ENCODE results near the gene AUH. TPM values are rescaled to one million over a fixed set of nuclear protein-coding genes. Genes with fewer than 3 reads are reported as not detected.

AUH gene
- total RNA-seq, 1 experiment from 2014 or later: 29.2 TPM

DNA sequence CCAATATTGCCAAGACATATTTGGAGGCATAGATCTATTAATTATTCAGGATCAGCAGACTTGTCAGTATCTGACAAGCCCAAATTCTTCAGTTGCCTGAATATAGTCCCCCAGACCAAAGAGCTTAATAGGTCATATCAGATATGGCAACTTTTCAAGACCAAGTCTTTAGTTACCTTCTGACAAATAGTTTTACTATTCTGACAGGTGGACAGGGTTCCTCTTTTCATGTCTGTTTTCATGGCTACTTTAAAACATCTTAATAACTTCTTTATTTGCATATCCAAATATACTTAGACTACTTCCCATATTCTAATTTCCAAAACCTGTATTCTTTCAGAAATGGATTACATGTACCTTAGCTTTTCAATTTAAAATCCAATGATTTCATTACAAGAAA is 65.4 kb downstream of the AUH start:
- Histone ChIP-seq H3K4me1 (ENCODE audit: low read length) (peaks cover 23% of the 10 kb centered on the region), H3K27me3 (ENCODE audit: low read length) (no peaks in the 10 kb centered on the region), H3K79me2 (ENCODE audit: low read length) (peaks cover 8% of the 10 kb centered on the region; the same call in 1 of the 2 replicates), H4K20me1 (ENCODE audit: insufficient read depth, low read depth, low read length) (no peaks in the 10 kb centered on the region), H3K36me3 (ENCODE audit: insufficient read depth, low read length) (peaks cover 18% of the 10 kb centered on the region), H3K27ac (ENCODE audit: low read length) (peak overlapping the region; percentile 69), H3K4me2 (ENCODE audit: low read depth, low read length, poor library complexity, severe bottlenecking) (peak overlapping the region; percentile 47), H3K9me3 (ENCODE audit: low read length) (no peaks in the 10 kb centered on the region), H3K4me3 (ENCODE audit: low read length) (peak overlapping the region; percentile 15; the same call in 1 of the 2 replicates), H2AFZ (ENCODE audit: low read length) (no peak overlapping the region), H3K9ac (ENCODE audit: low read length) (no peak overlapping the region), H3K9me2 (replicated peaks; ENCODE audit: insufficient read depth, low read length) (no peaks in the 10 kb centered on the region)
- peak; percentile 72 for DNase-seq

DNA sequence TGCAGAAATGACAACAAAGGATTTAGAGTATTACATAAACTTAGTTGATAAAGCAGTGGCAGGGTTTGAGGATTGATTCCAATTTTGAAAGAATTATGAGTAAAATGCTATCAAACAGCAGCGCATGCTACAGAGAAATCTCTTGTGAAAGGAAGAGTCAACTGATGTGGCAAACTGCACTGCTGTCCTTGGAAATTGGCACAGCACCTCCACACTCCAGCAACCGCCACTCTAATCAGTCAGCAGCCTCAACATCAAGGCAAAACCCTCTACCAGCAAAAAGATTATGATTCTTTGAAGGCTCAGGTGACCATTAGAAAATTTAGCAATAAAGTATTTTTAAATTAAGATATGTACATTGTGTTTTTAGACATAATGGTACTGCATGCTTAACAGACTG is 66.4 kb downstream of the AUH start:
- no peaks in the 10 kb centered on the region for H4K20me1 ChIP-seq (ENCODE audit: insufficient read depth, low read depth, low read length)
- H3K79me2 ChIP-seq (ENCODE audit: low read length): peaks cover 4% of the 10 kb centered on the region; the same call in 1 of the 2 replicates
- no peak overlapping the region for H3K4me2 ChIP-seq (ENCODE audit: low read depth, low read length, poor library complexity, severe bottlenecking)

DNA sequence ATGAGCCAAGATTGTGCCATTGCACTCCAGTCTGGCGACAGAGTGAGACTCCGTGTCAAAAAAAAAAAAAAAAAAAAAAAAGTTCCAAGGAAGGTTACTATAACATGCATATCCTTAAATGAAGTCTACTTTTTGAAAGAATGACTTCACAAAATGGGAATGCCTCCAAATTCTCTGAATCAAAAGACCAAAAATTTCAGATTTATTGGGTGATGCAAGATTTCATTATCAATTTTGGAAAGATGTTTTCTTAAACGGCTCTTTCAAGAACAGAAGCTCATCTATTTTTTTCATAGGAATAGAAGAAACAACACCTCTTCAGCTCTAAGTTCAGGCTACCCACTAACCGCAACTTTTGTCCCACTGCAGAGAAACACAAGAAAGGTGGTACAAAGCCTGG is 69.9 kb downstream of the AUH start:
- H3K4me3 ChIP-seq (ENCODE audit: low read length): no peak overlapping the region
- no peaks in the 10 kb centered on the region; the same call in 1 of the 2 replicates for H3K79me2 ChIP-seq (ENCODE audit: low read length)
- no peak overlapping the region for H3K27ac ChIP-seq (ENCODE audit: low read length)
- H4K20me1 ChIP-seq (ENCODE audit: insufficient read depth, low read depth, low read length): no peaks in the 10 kb centered on the region
- H3K9me3 ChIP-seq (ENCODE audit: low read length): no peaks in the 10 kb centered on the region
- no peaks in the 10 kb centered on the region for H3K27me3 ChIP-seq (ENCODE audit: low read length)
- no peak overlapping the region for H3K4me2 ChIP-seq (ENCODE audit: low read depth, low read length, poor library complexity, severe bottlenecking)
- H3K9me2 ChIP-seq (replicated peaks; ENCODE audit: insufficient read depth, low read length): no peaks in the 10 kb centered on the region
- H3K36me3 ChIP-seq (ENCODE audit: insufficient read depth, low read length): peaks cover 18% of the 10 kb centered on the region
- no peak overlapping the region for H2AFZ ChIP-seq (ENCODE audit: low read length)
- no peak for DNase-seq
- H3K4me1 ChIP-seq (ENCODE audit: low read length): peaks cover 52% of the 10 kb centered on the region
- no peak overlapping the region for H3K9ac ChIP-seq (ENCODE audit: low read length)

More for the DNA sequence above, 66.4 kb downstream of the AUH start:
- Histone ChIP-seq H3K27ac (ENCODE audit: low read length) (peak overlapping the region; percentile 69; the same call in 1 of the 2 replicates), H3K9me2 (replicated peaks; ENCODE audit: insufficient read depth, low read length) (no peaks in the 10 kb centered on the region), H3K4me3 (ENCODE audit: low read length) (no peak overlapping the region), H3K4me1 (ENCODE audit: low read length) (peaks cover 27% of the 10 kb centered on the region), H2AFZ (ENCODE audit: low read length) (no peak overlapping the region), H3K36me3 (ENCODE audit: insufficient read depth, low read length) (peaks cover 18% of the 10 kb centered on the region), H3K9ac (ENCODE audit: low read length) (no peak overlapping the region), H3K9me3 (ENCODE audit: low read length) (no peaks in the 10 kb centered on the region), H3K27me3 (ENCODE audit: low read length) (no peaks in the 10 kb centered on the region)
- DNase-seq: no peak

DNA sequence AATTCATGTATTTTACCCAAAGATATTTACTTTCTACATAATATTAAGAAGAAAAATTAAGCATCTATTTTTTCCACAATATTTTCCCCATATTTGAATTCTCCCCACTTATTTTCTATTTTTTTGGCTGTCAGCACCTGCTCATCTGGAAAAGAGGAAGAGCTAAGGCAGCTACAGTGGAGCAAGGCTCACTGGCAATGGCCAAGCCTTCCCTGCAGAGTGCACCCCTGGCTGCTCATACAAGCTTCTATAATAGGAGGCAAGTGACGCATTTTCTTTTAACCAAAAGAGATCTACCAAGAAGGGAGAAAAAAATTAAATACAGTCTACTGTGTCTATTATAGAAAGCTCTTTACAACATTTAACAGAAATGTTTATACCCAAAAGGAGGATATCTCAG is 72.5 kb downstream of the AUH start:
- peak; percentile 81 for DNase-seq
- Histone ChIP-seq H3K27ac (ENCODE audit: low read length) (peak overlapping the region; percentile 72), H3K4me3 (ENCODE audit: low read length) (no peak overlapping the region), H3K36me3 (ENCODE audit: insufficient read depth, low read length) (peaks cover 4% of the 10 kb centered on the region), H2AFZ (ENCODE audit: low read length) (no peak overlapping the region), H3K4me2 (ENCODE audit: low read depth, low read length, poor library complexity, severe bottlenecking) (peak overlapping the region; percentile 37), H3K79me2 (ENCODE audit: low read length) (no peaks in the 10 kb centered on the region; the same call in 1 of the 2 replicates), H3K9ac (ENCODE audit: low read length) (peak overlapping the region; percentile 4; the same call in 1 of the 2 replicates), H4K20me1 (ENCODE audit: insufficient read depth, low read depth, low read length) (no peaks in the 10 kb centered on the region), H3K27me3 (ENCODE audit: low read length) (no peaks in the 10 kb centered on the region), H3K9me2 (replicated peaks; ENCODE audit: insufficient read depth, low read length) (no peaks in the 10 kb centered on the region), H3K4me1 (ENCODE audit: low read length) (peaks cover 41% of the 10 kb centered on the region), H3K9me3 (ENCODE audit: low read length) (no peaks in the 10 kb centered on the region)

DNA sequence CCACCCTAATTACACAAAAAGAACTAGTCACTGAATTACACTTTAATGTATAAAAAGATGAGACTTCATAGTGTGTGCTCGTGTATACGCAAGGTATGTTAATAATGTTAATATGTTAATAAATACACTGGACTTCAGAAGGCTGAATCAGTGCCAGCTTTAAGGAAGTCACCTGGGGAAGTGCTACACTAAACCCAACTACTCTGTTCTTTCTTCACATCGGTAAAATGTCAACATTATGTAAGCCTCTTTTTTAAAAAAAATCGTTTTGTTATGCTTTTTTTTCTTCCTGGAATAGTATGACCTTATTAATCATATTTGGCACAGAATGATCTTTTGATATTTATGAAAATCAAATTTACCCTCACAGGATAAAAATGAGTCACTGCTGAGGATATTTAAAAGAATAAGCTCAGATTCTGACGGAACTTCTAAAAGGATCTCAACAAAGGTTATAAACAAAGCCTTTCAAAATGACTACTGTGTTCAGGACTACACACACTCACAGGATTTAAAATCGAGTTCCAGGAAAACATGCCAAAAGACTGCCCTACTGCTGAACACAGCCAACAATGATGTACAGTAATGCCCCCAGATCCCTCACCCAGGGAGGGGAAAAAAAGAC is 75.9 kb downstream of the AUH start:
- Histone ChIP-seq H3K4me3 (ENCODE audit: low read length) (no peak overlapping the region), H3K36me3 (ENCODE audit: insufficient read depth, low read length) (no peaks in the 10 kb centered on the region), H3K27me3 (ENCODE audit: low read length) (no peaks in the 10 kb centered on the region), H3K79me2 (ENCODE audit: low read length) (no peaks in the 10 kb centered on the region; the same call in 1 of the 2 replicates), H3K9me2 (replicated peaks; ENCODE audit: insufficient read depth, low read length) (no peaks in the 10 kb centered on the region), H3K27ac (ENCODE audit: low read length) (no peak overlapping the region), H3K4me2 (ENCODE audit: low read depth, low read length, poor library complexity, severe bottlenecking) (no peak overlapping the region), H3K4me1 (ENCODE audit: low read length) (peaks cover 38% of the 10 kb centered on the region), H3K9me3 (ENCODE audit: low read length) (no peaks in the 10 kb centered on the region), H3K9ac (ENCODE audit: low read length) (no peak overlapping the region), H2AFZ (ENCODE audit: low read length) (no peak overlapping the region), H4K20me1 (ENCODE audit: insufficient read depth, low read depth, low read length) (no peaks in the 10 kb centered on the region)
- no peak for DNase-seq

DNA sequence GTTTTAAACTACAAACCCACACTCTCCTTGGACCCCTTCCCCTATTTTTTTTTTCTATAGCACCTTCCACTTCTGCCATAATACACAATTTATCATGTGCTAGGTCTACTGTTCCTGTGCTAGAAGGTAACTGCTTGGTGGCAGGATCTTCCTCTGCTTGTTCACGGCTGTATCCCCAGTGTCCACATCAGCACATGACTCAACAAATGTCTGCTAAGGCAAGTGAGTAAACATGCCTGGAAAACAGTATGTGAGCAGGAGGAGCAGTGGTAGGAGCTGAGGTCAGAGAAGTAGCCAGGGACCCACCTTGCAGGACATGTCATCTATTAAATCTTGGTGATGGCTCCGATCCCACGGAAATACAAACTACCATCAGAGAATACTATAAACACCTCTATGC is 79.4 kb downstream of the AUH start:
- Histone ChIP-seq H2AFZ (ENCODE audit: low read length) (no peak overlapping the region), H3K79me2 (ENCODE audit: low read length) (no peaks in the 10 kb centered on the region; the same call in 1 of the 2 replicates), H3K9me3 (ENCODE audit: low read length) (no peaks in the 10 kb centered on the region), H3K36me3 (ENCODE audit: insufficient read depth, low read length) (no peaks in the 10 kb centered on the region), H3K9ac (ENCODE audit: low read length) (no peak overlapping the region), H3K9me2 (replicated peaks; ENCODE audit: insufficient read depth, low read length) (no peaks in the 10 kb centered on the region), H3K27me3 (ENCODE audit: low read length) (no peaks in the 10 kb centered on the region), H3K4me2 (ENCODE audit: low read depth, low read length, poor library complexity, severe bottlenecking) (no peak overlapping the region), H4K20me1 (ENCODE audit: insufficient read depth, low read depth, low read length) (no peaks in the 10 kb centered on the region), H3K4me3 (ENCODE audit: low read length) (no peak overlapping the region), H3K4me1 (ENCODE audit: low read length) (peaks cover 5% of the 10 kb centered on the region; the same call in 1 of the 2 replicates), H3K27ac (ENCODE audit: low read length) (no peak overlapping the region)
- DNase-seq: no peak

DNA sequence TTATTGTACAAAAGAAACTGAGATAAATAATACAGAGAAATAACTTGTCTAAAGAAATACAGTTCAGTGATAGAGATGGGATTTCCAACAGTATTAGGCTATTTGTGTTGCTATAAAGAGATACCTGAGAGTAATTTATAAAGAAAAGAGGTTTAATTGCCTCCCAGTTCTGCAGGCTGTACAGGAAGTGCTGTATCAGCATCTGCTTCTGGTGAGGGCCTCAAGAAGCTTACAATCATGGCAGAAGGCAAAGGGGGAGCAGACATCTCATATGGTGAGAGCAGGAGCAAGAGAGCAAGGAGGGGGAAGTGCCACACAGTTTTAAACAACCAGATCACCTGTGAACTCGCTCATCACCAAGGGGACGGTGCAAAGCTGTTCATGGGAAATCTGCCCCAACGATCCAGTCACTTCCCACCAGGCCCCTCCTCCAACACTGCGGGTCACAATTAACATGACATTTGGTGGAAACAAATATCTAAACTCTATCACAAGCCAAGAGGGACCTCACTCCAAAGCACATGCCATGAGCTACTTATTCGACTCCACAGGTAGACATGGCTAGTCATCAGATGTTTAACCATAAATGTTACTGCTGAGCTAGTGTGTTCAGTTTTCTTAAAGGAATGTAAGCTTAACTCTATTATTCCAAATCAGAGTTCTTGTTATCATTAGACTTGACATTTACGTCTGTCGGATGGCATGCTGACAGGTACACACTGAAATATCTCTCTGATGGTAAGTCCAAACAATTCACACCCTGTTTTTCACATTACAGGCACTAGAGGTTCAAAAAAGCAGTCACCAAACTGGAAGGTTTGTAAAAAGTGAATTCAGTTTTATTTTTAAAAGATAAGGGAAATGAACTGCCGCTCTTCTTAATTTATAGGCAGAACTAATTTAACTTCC is 82.2 kb downstream of the AUH start:
- Histone ChIP-seq H3K4me3 (ENCODE audit: low read length) (no peak overlapping the region), H3K36me3 (ENCODE audit: insufficient read depth, low read length) (no peaks in the 10 kb centered on the region), H3K27ac (ENCODE audit: low read length) (no peak overlapping the region), H3K27me3 (ENCODE audit: low read length) (no peaks in the 10 kb centered on the region), H3K9ac (ENCODE audit: low read length) (no peak overlapping the region), H3K4me2 (ENCODE audit: low read depth, low read length, poor library complexity, severe bottlenecking) (no peak overlapping the region), H2AFZ (ENCODE audit: low read length) (no peak overlapping the region), H3K9me2 (replicated peaks; ENCODE audit: insufficient read depth, low read length) (no peaks in the 10 kb centered on the region), H3K4me1 (ENCODE audit: low read length) (peaks cover 7% of the 10 kb centered on the region), H4K20me1 (ENCODE audit: insufficient read depth, low read depth, low read length) (no peaks in the 10 kb centered on the region), H3K9me3 (ENCODE audit: low read length) (no peaks in the 10 kb centered on the region), H3K79me2 (ENCODE audit: low read length) (no peaks in the 10 kb centered on the region)
- no peak for DNase-seq

DNA sequence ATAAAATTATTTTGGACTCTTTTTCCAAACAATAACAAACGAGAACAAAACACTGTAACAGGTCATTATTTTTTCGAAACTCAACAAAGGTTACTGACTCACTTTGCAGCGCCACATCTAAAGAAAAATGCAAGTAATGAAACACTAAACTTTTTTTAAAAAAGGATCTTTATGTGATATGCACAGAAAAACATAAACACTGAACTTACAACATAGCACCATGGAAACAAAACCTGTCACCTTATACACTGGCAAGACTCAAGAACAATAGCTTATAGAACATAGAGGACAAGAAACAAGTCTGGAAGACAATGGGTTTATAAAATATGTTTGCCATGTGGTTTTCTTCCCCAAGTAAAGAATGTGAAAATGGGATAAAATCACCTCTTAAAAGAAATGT is 85.2 kb downstream of the AUH start:
- H3K9ac ChIP-seq (ENCODE audit: low read length): no peak overlapping the region

More for the DNA sequence above, 85.2 kb downstream of the AUH start:
- DNase-seq: no peak
- no peak overlapping the region for H2AFZ ChIP-seq (ENCODE audit: low read length)
- no peaks in the 10 kb centered on the region for H3K9me3 ChIP-seq (ENCODE audit: low read length)
- no peaks in the 10 kb centered on the region for H3K79me2 ChIP-seq (ENCODE audit: low read length)
- no peak overlapping the region for H3K4me3 ChIP-seq (ENCODE audit: low read length)
- peaks cover 19% of the 10 kb centered on the region for H3K4me1 ChIP-seq (ENCODE audit: low read length)
- no peaks in the 10 kb centered on the region for H3K9me2 ChIP-seq (replicated peaks; ENCODE audit: insufficient read depth, low read length)
- H3K4me2 ChIP-seq (ENCODE audit: low read depth, low read length, poor library complexity, severe bottlenecking): no peak overlapping the region
- no peaks in the 10 kb centered on the region for H3K27me3 ChIP-seq (ENCODE audit: low read length)
- H3K36me3 ChIP-seq (ENCODE audit: insufficient read depth, low read length): no peaks in the 10 kb centered on the region
- H3K27ac ChIP-seq (ENCODE audit: low read length): no peak overlapping the region
- no peaks in the 10 kb centered on the region for H4K20me1 ChIP-seq (ENCODE audit: insufficient read depth, low read depth, low read length)

All from Karpas-422 (cell line).